Subcutaneous adipose tissue (tissue), 4 donors: ENCODE data around the gene UBQLN3. TPM values are rescaled to one million over a fixed set of nuclear protein-coding genes. Genes with fewer than 3 reads are reported as not detected.

Source experiments
- total RNA-seq, 4 donors: library from RNA; depleted of rRNA; stranded (reverse); fragments of >200 nt; gene quantifications; one replicate each; pipeline ENCODE4 v1.1.0, GENCODE V29; 2016
- TF ChIP-seq, protein P1 (sequence below): fragments of 450-650 bp; IDR thresholded peaks from one replicate; pipeline ENCODE4 v1.5.1; 2016; ENCODE audit warnings: low read depth, mild to moderate bottlenecking, control low read depth, antibody characterized with exemption, moderate library complexity

UBQLN3 gene
- total RNA-seq, 4 donors from 2014 or later: 0.17 to 0.57 (median 0.49) TPM; not detected in 1

DNA sequence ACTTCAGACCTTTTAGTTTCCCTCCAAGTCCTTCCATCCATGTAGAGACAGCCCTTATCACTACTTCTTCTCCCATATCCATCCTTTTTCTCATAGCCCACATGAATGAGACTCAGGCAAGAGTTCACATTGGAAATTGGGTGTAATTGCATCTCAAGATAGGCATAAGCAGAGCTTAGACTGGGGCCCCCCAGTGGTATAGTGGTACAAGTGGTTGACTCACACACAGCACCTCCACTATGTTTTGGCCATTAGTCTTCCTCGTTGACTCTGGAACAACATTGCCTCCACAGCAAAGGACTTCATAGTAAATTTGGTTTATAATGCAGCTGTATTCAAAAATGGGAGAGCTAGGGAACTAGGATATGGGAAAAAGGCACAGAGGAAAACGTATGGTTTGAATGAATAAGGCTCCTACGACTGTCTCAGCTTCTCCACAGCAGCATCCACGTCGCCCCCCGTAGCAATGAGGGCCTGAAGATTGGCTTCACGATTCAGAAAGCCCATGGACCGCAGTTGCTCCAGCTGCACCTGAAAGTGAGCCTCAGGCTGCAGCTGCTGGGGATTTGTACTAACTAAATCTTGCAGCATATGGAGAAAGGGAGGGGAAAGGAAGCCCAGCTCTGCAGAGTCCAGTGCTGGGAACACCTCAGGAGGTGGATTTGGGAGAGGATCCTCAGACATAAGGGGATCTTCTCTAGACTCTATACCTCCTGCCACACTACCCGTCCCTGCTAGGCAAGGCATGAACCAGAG, 2.4 kb downstream of the UBQLN3 start:
- TF ChIP-seq, protein P1, sequence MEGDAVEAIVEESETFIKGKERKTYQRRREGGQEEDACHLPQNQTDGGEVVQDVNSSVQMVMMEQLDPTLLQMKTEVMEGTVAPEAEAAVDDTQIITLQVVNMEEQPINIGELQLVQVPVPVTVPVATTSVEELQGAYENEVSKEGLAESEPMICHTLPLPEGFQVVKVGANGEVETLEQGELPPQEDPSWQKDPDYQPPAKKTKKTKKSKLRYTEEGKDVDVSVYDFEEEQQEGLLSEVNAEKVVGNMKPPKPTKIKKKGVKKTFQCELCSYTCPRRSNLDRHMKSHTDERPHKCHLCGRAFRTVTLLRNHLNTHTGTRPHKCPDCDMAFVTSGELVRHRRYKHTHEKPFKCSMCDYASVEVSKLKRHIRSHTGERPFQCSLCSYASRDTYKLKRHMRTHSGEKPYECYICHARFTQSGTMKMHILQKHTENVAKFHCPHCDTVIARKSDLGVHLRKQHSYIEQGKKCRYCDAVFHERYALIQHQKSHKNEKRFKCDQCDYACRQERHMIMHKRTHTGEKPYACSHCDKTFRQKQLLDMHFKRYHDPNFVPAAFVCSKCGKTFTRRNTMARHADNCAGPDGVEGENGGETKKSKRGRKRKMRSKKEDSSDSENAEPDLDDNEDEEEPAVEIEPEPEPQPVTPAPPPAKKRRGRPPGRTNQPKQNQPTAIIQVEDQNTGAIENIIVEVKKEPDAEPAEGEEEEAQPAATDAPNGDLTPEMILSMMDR: no peak

DNA sequence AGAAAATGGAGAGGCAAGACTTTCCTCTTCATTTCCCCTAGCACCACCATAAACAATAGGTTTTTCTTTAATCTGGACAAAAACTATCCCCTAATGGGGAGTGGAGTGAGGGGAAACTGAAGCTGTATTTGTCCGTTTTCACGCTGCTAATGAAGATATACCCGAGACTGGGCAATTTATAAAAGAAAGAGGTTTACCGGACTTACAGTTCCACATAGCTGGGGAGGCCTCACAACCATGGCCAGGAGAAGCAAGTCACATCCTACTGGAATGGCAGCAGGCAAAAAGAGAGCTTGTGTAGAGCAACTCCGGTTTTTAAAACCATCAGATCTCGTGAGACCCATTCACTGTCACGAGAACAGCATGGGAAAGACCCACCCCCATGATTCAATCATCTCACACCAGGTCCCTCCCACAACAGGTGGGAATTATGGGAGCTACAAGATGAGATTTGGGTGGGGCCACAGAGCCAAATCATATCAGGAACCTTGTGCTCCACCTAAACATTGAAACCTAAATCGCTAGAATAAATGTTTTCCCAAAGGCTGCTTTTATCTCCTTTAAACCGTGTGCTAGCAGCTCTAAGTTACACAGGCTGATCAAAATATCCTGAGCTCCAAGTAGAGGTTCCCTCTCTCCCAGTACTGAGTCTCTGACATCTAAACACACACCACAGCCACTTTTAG, 4.3 kb downstream of the UBQLN3 start:
- TF ChIP-seq, protein P1: no peak

DNA sequence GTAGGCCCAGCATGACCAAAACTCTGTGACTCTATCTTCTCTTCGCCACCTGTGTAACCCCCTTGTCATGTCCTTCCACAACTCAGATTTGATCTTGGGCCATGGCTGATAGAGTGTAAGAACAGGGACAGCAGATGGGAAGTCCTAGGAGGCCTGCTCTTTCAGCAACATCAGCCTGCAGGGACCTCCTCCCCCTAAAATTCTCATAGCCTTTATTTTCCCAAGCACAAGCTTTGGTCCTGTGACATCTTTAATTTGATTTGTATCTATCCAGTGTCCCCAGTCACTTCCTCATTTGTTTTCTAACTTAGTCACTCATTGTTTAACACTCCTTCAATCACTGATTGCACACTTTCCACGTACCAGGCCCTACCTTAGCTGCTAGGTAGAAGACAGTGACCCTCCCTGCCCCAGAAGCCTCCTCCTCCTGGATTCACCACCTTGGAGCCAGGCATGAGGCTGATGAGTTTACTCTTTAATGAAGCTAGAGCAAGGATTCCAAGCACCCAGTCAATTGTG, 5.3 kb downstream of the UBQLN3 start:
- TF ChIP-seq, protein P1: no peak

DNA sequence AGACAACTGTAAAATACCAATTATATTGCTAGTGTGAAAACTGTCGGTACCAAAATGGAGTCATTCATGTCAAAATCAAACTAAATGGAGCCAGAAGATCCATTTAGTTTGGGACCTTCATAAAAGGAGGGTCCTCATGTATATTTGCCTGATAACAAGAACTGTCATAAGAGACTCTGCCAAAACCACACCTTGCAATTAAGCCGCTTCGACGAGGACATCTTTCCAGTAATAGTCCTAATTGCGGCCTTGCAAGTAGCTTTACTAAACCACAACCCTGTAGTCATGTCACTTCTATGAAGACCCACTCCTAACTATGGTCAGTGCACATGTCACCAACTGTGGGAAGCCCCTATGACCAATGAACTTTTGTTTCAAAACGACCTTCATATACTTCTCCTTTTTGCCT, 9.4 kb downstream of the UBQLN3 start:
- TF ChIP-seq, protein P1: no peak

DNA sequence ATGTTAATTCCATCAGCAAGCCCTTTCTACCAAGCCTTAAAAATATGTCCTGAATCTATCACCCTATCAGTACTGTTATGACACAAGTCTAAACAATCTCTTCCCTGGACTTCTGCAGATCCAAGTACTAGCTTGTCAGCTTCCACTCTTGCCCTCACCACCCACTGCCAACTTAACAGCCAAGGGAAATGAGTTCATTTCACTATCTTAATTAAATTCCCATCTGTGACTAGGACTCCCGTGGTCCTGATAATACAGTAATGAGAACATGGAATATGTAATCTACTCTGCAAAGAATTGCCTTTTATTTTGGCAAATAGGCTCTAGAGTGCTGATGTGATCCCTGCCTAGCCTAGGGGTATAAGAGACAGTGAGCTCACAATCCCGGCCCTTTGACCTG, 10.1 kb downstream of the UBQLN3 start:
- TF ChIP-seq, protein P1: no peak

DNA sequence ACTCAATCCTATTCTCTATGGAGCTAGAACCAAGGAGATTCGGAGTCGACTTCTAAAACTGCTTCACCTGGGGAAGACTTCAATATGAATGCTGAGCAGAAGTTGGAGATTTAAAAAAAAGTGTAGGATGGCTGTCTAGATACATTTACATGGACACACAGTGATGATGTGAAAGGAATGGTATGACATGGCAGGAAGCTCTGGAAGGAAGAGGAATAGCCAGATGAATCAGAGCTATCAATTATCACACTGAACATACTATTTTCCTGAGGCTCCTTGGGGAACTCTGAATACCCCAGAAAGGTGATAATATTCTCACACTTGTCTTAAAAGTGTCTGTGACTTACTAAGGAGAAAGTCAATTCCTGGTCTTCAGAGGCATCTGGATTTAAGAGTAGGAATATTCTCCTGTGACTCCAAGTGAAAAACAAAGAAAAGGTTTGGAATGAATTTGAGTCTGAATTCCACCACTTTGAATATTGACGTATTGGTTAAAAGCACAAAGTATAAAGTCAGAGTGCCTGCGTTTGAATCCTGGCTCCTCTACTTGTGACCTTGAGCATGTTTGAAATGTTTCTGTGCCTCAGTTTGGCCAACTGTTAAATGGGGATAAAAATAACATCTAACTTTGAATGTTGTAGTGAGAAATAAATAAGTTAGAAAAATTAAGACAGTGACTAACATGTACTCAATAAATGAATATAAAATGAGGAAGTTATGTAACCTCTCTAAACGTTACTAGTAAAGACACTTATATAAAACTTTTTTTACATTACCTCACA, 20.0 kb downstream of the UBQLN3 start:
- TF ChIP-seq, protein P1: no peak
